Measurements from ENCODE around the gene RGMA. TPM values are rescaled to one million over a fixed set of nuclear protein-coding genes. Genes with fewer than 3 reads are reported as not detected.

Gene RGMA, protein sequence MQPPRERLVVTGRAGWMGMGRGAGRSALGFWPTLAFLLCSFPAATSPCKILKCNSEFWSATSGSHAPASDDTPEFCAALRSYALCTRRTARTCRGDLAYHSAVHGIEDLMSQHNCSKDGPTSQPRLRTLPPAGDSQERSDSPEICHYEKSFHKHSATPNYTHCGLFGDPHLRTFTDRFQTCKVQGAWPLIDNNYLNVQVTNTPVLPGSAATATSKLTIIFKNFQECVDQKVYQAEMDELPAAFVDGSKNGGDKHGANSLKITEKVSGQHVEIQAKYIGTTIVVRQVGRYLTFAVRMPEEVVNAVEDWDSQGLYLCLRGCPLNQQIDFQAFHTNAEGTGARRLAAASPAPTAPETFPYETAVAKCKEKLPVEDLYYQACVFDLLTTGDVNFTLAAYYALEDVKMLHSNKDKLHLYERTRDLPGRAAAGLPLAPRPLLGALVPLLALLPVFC
- total RNA-seq (2021; fragmentation: NEBNext Ultra II Directional; extraction: Animal tissue kit (Norgen Biotek cat#: 25700)) (39.8 and 41.8 TPM in 2 replicates), polyA plus RNA-seq (2011; rRNA removed) (19.9 and 49.3 TPM in 2 replicates), polyA minus RNA-seq (2011; rRNA and poly(A)+ RNA removed) (10.0 and 13.8 TPM in 2 replicates)
- polyA plus RNA-seq (2011; cell fraction: cytosol; rRNA removed) = 22.2 TPM
- polyA plus RNA-seq (2011; cell fraction: nucleus; rRNA removed) = 36.3 TPM
- 29.1 to 45.4 TPM (median 42.0 TPM) in 4 replicates for polyA plus RNA-seq (2012, experiment 1 of 2)
- polyA plus RNA-seq (2012, experiment 2 of 2) = 30.6 TPM
- 21.1 TPM for polyA plus RNA-seq (2013, experiment 1 of 2)
- 23.0 TPM for polyA plus RNA-seq (2013, experiment 2 of 2)
- 25.5 TPM for polyA minus RNA-seq (2011; cell fraction: cytosol; rRNA and poly(A)+ RNA removed)
- 27.8 TPM for polyA minus RNA-seq (2011; cell fraction: nucleus; rRNA and poly(A)+ RNA removed)
- long read RNA-seq, experiment 1, full-length matches to known transcripts = 19 of 70 reads
- long read RNA-seq, experiment 1, partial matches to known transcripts = 49 of 70 reads
- long read RNA-seq, experiment 1, other reads (novel, unspliced or antisense) = 2 of 70 reads
- long read RNA-seq, experiment 2, partial matches to known transcripts = 0 of 2 reads
- long read RNA-seq, experiment 2, other reads (novel, unspliced or antisense) = 1 of 2 reads

DNA sequence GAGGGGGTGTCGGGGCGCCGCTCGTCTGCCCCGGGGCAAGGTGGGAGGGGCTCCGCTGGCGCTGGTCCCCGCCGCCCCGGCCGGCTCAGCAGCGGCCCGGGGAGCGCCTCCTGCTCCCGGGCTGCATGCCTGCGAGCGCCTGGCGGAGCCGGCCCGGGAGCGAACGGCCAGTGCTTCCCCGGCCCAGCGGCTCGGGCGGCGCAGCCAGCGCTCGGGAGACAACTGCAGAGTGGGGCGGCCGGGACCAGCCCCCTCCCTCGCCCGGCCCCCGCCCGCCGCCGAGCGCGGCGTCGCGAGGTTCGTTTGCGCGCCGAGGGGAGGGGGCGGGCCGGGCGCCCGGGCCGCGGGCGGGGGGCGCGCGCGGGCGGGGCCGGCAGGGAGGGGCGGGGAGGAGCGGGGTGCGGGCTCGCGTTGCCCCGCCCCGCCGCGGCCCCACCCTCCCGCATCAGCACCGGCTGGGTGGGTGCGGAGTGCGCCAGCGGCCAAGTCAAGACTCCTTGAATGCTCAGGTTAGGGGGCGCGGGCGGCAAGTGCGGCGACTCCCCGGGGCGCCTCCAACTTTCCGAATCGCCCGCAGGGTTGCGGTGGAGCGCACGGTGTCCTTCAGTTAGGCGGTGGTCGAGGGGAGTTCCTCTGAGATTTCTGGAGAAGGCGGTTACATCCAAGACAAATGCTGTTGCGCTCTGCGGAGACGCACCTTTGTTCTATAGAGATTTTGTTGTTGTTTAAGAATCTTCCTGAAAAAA is at the start of gene RGMA:
Gene RGMA (minus strand): TSS at position 231 of the 746 bp plus-strand sequence. CDS start 279 bp downstream, outside the sequence.
- H2AK5ac ChIP-seq (ENCODE audit: low read depth, low read length) = no peak within 1 kb of the TSS
- no peak within 1 kb of the TSS for H2BK20ac ChIP-seq (ENCODE audit: low read length)
- H3K27me3 ChIP-seq (replicated peaks in 1 of 4; ENCODE audit: control insufficient read depth in 3 of 4, extremely low read depth in 1 of 4, insufficient read depth in 3 of 4, low read length in 3 of 4) = peaks cover 11 to 47% (median 37%) of the 10 kb centered on the region in 4 experiments
- no peak within 1 kb of the TSS for H2BK120ac ChIP-seq (replicated peaks; ENCODE audit: low read depth, low read length)
- H3K14ac ChIP-seq (ENCODE audit: insufficient read length) = no peak within 1 kb of the TSS
- H2BK15ac ChIP-seq (ENCODE audit: low read length) = no peak within 1 kb of the TSS
- H3K18ac ChIP-seq (ENCODE audit: extremely low read depth, low read length) = peak within 1 kb of the TSS; percentile 75; the same call in 1 of the 2 replicates
- peak in 1 of 2 experiments; percentile 71 for DNase-seq (ENCODE audit: low read depth in 1 of 2, low spot score in 2 of 2)
- H3K4me3 ChIP-seq (ENCODE audit: extremely low read depth in 1 of 4, insufficient read depth in 2 of 4, low read depth in 3 of 4, low read length in 4 of 4) = peak within 1 kb of the TSS; percentile 54 to 75 (median 63)
- peak within 1 kb of the TSS in 2 of 4 experiments; percentile 19 to 20; a peak in 3 of 7 replicates for H3K9ac ChIP-seq (replicated peaks in 1 of 4; ENCODE audit: extremely low read depth in 1 of 4, low read depth in 3 of 4, low read length in 3 of 4)
- H4K8ac ChIP-seq (ENCODE audit: extremely low read depth, insufficient read depth, low read length) = peak within 1 kb of the TSS; percentile 63
- H3K4ac ChIP-seq (replicated peaks; ENCODE audit: insufficient read length, low read depth, low read length) = peak within 1 kb of the TSS; percentile 13
- H3K23me2 ChIP-seq (ENCODE audit: low read depth, low read length) = peaks cover 19% of the 10 kb centered on the region; the same call in 1 of the 2 replicates
- H2AFZ ChIP-seq (ENCODE audit: low read length) = no peak within 1 kb of the TSS; the same call in 1 of the 2 replicates
- no peak within 1 kb of the TSS for H4K5ac ChIP-seq (ENCODE audit: insufficient read length, low read depth, low read length)
- H4K20me1 ChIP-seq (replicated peaks in 1 of 2; ENCODE audit: control insufficient read depth in 1 of 2, insufficient read depth in 2 of 2, low read length in 2 of 2) = peaks cover 0 to 6% of the 10 kb centered on the region in 2 experiments
- H3K23ac ChIP-seq (ENCODE audit: insufficient read length) = no peak within 1 kb of the TSS
- H3K4me1 ChIP-seq (replicated peaks in 1 of 4; ENCODE audit: control insufficient read depth in 3 of 4, insufficient read depth in 4 of 4, low read length in 3 of 4) = peaks cover 0 to 12% (median 1%) of the 10 kb centered on the region in 4 experiments; a peak in 6 of 7 replicates
- no peak within 1 kb of the TSS for H3K56ac ChIP-seq (replicated peaks; ENCODE audit: insufficient read length, low read depth, low read length)
- peaks cover 0 to 14% of the 10 kb centered on the region in 2 experiments; a peak in 2 of 4 replicates for H3K79me2 ChIP-seq (ENCODE audit: control insufficient read depth in 1 of 2, insufficient read depth in 2 of 2, low read length in 2 of 2)
- H2BK5ac ChIP-seq (ENCODE audit: low read depth, low read length) = no peak within 1 kb of the TSS; the same call in 1 of the 2 replicates
- ChIA-PET CTCF (ENCODE audit: partially characterized antibody) (interaction anchor here (0.7 to 3.6 kb wide), 34 partner anchors 7 to 1031 kb away, joined by 3 to 41 read pairs (median 6); no protein-coding TSS in a partner anchor), POLR2A (ENCODE audit: partially characterized antibody) (interaction anchor here (1.5 kb wide), 2 partner anchors 17 to 242 kb away, joined by 6 read pairs; no protein-coding TSS in a partner anchor)
- H4K91ac ChIP-seq (replicated peaks; ENCODE audit: insufficient read length, low read length) = peak within 1 kb of the TSS; percentile 57
- WGBS, 2 experiments (ENCODE audit: extremely low coverage in 1 of 2, insufficient coverage in 1 of 2, insufficient read length in 1 of 2, insufficient replicate concordance in 2 of 2, low coverage in 1 of 2, low lambda C conversion rate in 2 of 2, missing lambda C conversion rate in 1 of 2) = 2% methylated on average over 23 of the region's 92 CpGs; no CpG with 5 or more reads in 1 of the 2 experiments
- no peaks in the 10 kb centered on the region for H3K36me3 ChIP-seq (ENCODE audit: control insufficient read depth in 2 of 4, insufficient read depth in 4 of 4, low read length in 3 of 4)
- peak within 1 kb of the TSS; percentile 82; the same call in 1 of the 2 replicates for H2BK12ac ChIP-seq (ENCODE audit: low read depth, low read length)
- H3K4me2 ChIP-seq (ENCODE audit: insufficient read depth in 1 of 2, low read depth in 2 of 2, low read length in 2 of 2) = peak within 1 kb of the TSS; percentile 81 to 90
- H3K27ac ChIP-seq (ENCODE audit: low read depth, low read length) = no peak within 1 kb of the TSS
- H3K9me3 ChIP-seq (ENCODE audit: insufficient read depth in 2 of 2, low read depth in 1 of 2, low read length in 1 of 2) = no peaks in the 10 kb centered on the region
- 0 out of 2 replicates have a peak, but pooled peaks cover 2% of the 10 kb centered on the region for H3K79me1 ChIP-seq (ENCODE audit: low read depth, low read length)
- no peak for FAIRE-seq
- TF ChIP-seq RXRA (IDR thresholded peaks at IDR 0.05; ENCODE audit: insufficient read depth, low read depth, low read length) (no peak), RFX5 (IDR thresholded peaks at IDR 0.05; ENCODE audit: borderline replicate concordance, low read depth, low read length) (no peak), RBBP5 (IDR thresholded peaks at IDR 0.05; ENCODE audit: borderline replicate concordance, low read depth, low read length) (0 out of 2 replicates have a peak, but pooled peaks have one; percentile 29), KDM4A (IDR thresholded peaks at IDR 0.05; ENCODE audit: low read depth, low read length, severe bottlenecking) (peak; percentile 71)
- TF ChIP-seq, protein P1, sequence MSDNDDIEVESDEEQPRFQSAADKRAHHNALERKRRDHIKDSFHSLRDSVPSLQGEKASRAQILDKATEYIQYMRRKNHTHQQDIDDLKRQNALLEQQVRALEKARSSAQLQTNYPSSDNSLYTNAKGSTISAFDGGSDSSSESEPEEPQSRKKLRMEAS (IDR thresholded peaks at IDR 0.05) = 0 out of 2 replicates have a peak, but pooled peaks have one; percentile 9

Data from H1 (cell line).